Skeletal muscle tissue (tissue), 4 donors: ENCODE measurements around the gene IL1A. TPM values are rescaled to one million over a fixed set of nuclear protein-coding genes. Genes with fewer than 3 reads are reported as not detected.

ENCODE experiments used
- H3K27ac ChIP-seq: one replicate; pipeline ENCODE4 v1.7.0; 2013; ENCODE audit warnings: mild to moderate bottlenecking, low read depth, low read length, inconsistent platforms
- H3K27me3 ChIP-seq, 3 donors: one replicate each; pipeline ENCODE4 v1.7.0; 2013; ENCODE audit warnings: low read length in 3 of 3; ENCODE audit not compliant: control insufficient read depth in 3 of 3, insufficient read depth in 3 of 3
- H3K36me3 ChIP-seq, 3 donors: one replicate each; pipeline ENCODE4 v1.7.0; 2013; ENCODE audit warnings: low read length in 3 of 3; ENCODE audit not compliant: control insufficient read depth in 3 of 3, insufficient read depth in 3 of 3
- H3K4me1 ChIP-seq, 3 donors: one replicate each; pipeline ENCODE4 v1.7.0; 2013; ENCODE audit warnings: low read length in 3 of 3, mild to moderate bottlenecking in 3 of 3; ENCODE audit not compliant: control insufficient read depth in 3 of 3, insufficient read depth in 3 of 3
- H3K4me3 ChIP-seq, 3 donors: one replicate each; pipeline ENCODE4 v1.7.0; 2013; ENCODE audit warnings: low read length in 3 of 3
- H3K9ac ChIP-seq, 3 donors: one replicate each; pipeline ENCODE4 v1.7.0; 2013; ENCODE audit warnings: low read length in 3 of 3, mild to moderate bottlenecking in 3 of 3, moderate library complexity in 2 of 3, low read depth in 1 of 3
- H3K9me3 ChIP-seq, 3 donors: one replicate each; pipeline ENCODE4 v1.7.0; 2013; ENCODE audit warnings: low read length in 3 of 3; ENCODE audit not compliant: control insufficient read depth in 3 of 3
- total RNA-seq: library from RNA; depleted of rRNA; stranded (reverse); fragments of >200 nt; gene quantifications from one replicate; pipeline ENCODE4 v1.2.3, GENCODE V29; 2014
- donor health status: Osteomylitis.

Gene IL1A
- total RNA-seq, 1 donor from 2014 or later: not detected

DNA sequence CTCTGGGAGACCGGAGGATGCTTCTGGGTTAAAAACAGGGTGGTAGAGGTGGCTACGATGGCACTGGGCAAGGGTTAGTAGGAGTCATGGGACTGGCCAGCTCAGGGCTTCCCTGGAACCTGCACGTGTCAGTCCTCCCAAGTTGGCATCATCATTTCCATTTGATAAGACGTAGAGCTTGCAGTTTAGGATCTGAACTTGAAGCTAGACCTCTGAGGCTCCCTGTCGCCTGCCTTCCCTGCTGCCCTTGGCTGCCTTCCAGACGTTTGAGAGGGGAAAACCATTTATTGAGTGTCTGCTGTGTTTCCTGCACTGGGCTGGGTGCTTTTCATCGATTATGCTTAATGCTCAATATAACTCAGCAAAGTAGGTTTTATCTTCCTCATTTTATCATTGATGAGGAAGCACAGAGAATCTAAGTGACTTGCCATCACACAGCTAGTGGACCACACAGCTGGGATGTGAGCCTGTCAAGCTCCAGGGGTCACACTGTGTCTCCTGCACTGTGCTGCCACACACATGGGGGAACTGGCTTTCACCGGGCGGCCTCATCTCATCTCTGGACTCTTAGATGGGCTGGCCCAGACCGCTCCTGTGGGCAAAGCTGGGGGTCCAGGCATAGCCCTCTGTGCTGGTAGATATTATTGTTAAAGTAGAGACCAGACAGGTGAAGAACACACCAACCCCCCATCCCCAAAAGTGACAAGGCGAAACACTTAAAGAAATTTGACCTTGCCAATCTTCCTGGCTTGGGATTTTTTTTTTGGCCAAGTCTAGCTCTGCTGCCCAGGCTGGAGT lies 55.7 kb downstream of the IL1A start:
- Histone ChIP-seq H3K27me3 (peaks cover 0 to 5% (median 0%) of the 10 kb centered on the region in 3 donors), H3K4me3 (no peak overlapping the region), H3K4me1 (peaks cover 0 to 6% (median 2%) of the 10 kb centered on the region in 3 donors), H3K27ac (no peak overlapping the region), H3K36me3 (no peaks in the 10 kb centered on the region), H3K9me3 (no peaks in the 10 kb centered on the region), H3K9ac (no peak overlapping the region)

- Histone ChIP-seq H3K9me3 (no peaks in the 10 kb centered on the region), H3K4me1 (peaks cover 0 to 6% (median 2%) of the 10 kb centered on the region in 3 donors), H3K36me3 (no peaks in the 10 kb centered on the region), H3K4me3 (no peak overlapping the region), H3K27me3 (peaks cover 0 to 5% (median 0%) of the 10 kb centered on the region in 3 donors), H3K9ac (no peak overlapping the region), H3K27ac (no peak overlapping the region)
Measured at GRCh38 chr2:112728029-112728362, 56.3 kb downstream of the IL1A start.

DNA sequence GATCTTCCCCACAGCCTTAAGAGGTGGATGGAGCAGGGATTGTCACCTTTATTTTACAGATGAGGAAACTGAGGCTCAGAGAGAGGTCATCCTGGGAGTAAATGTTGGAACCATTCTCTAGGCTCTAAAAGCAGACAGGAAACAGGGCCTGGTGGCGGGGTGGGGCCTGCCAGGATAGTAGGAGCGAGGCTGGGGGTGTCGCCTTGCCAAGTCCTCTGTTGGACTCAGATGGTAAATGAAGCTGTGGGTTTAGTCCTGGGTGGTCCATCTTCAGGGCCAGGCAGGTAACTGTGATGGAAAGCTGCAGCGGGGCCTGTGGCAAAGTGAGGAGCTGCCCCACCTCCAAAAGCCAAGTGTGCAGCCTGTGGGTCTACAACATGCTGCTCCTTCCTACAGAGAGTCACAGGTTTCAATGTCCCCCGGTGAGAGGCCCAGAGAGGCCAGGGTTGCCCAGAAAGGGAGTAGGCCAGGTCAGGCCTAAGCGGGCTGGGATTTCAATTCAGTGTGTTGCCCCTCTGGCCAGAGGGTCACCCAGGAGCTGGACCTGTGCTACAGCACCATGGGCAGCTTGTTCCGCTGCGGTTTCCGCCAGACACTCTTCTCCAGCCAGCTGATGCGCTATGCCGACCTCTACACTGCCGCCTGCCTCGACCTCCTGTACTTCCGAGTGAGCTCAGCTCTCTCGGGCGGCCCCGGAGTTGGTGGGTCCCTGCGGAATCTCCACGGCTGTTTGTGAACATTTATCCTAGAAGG lies 56.8 kb downstream of the IL1A start:
- Histone ChIP-seq H3K27me3 (peaks cover 0 to 5% (median 0%) of the 10 kb centered on the region in 3 donors), H3K27ac (no peak overlapping the region), H3K9me3 (no peaks in the 10 kb centered on the region), H3K4me3 (no peak overlapping the region), H3K4me1 (peaks cover 0 to 6% (median 2%) of the 10 kb centered on the region in 3 donors), H3K36me3 (no peaks in the 10 kb centered on the region), H3K9ac (no peak overlapping the region)

- peaks cover 0 to 6% (median 2%) of the 10 kb centered on the region in 3 donors for H3K4me1 ChIP-seq
- H3K9ac ChIP-seq: no peak overlapping the region
- H3K27ac ChIP-seq: no peak overlapping the region
- no peaks in the 10 kb centered on the region for H3K36me3 ChIP-seq
- no peak overlapping the region for H3K4me3 ChIP-seq
- peaks cover 0 to 5% (median 0%) of the 10 kb centered on the region in 3 donors for H3K27me3 ChIP-seq
- H3K9me3 ChIP-seq: no peaks in the 10 kb centered on the region
Measured at GRCh38 chr2:112726487-112727190, 57.7 kb downstream of the IL1A start.

GRCh38 chr2:112725545-112726457 lies 58.5 kb downstream of the IL1A start:
- no peaks in the 10 kb centered on the region for H3K36me3 ChIP-seq
- peaks cover 0 to 6% (median 2%) of the 10 kb centered on the region in 3 donors for H3K4me1 ChIP-seq
- no peak overlapping the region for H3K27ac ChIP-seq
- peaks cover 0 to 5% (median 0%) of the 10 kb centered on the region in 3 donors for H3K27me3 ChIP-seq
- no peaks in the 10 kb centered on the region for H3K9me3 ChIP-seq
- no peak overlapping the region for H3K9ac ChIP-seq
- H3K4me3 ChIP-seq: no peak overlapping the region

DNA sequence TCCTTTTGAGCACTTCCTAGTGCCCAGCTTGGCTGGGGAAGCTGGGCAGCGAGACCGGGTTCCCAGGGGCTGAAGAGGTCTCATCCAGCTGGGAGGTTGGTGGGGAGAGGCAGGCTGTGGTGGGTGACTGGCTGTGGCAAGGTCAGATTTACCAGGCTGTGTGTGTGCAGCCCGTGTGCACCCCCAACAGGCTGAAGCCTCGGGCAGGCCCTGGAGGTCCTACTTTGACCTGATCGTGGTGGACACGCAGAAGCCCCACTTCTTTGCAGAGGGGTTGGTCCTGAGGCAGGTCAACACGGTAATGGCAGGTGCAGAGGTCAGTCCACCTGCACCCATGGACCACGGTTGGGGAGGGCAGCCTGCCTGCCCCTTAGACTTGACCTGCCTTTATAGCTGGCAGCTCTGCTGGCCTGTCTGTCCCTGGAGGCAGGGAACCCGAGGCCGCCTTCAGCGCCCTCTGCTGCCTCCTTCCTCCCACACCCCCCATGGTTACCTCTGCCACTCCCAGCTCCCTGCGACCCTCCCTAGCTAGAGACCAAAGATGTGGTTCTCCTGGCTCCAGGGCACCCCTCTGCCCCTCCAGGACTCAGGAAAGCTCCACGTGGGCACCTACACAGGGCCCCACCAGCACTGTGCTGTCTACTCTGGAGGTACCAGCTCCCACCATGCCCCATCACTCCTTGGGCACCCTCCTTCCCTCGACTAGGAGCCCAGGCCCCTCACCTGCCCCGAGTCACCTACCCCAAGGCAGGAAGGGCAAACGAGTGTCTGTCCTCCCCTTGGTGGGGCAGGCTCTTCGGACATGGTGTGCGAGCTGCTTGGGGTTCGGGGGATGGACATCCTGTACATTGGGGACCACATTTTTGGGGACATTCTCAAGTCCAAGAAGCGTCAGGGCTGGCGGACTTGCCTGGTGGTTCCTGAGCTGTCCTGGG lies 59.4 kb downstream of the IL1A start:
- H3K9me3 ChIP-seq: no peaks in the 10 kb centered on the region
- no peak overlapping the region for H3K27ac ChIP-seq
- no peak overlapping the region for H3K4me3 ChIP-seq
- H3K9ac ChIP-seq: no peak overlapping the region
- H3K36me3 ChIP-seq: no peaks in the 10 kb centered on the region
- H3K27me3 ChIP-seq: peaks cover 0 to 5% (median 0%) of the 10 kb centered on the region in 3 donors
- H3K4me1 ChIP-seq: peaks cover 0 to 6% (median 2%) of the 10 kb centered on the region in 3 donors

- H3K4me3 ChIP-seq: no peak overlapping the region
- H3K27ac ChIP-seq: no peak overlapping the region
- no peak overlapping the region for H3K9ac ChIP-seq
- H3K4me1 ChIP-seq: peaks cover 0 to 6% (median 2%) of the 10 kb centered on the region in 3 donors
- H3K36me3 ChIP-seq: no peaks in the 10 kb centered on the region
- peaks cover 0 to 5% (median 0%) of the 10 kb centered on the region in 3 donors for H3K27me3 ChIP-seq
- no peaks in the 10 kb centered on the region for H3K9me3 ChIP-seq
Measured at GRCh38 chr2:112723995-112724394, 60.3 kb downstream of the IL1A start.
